Neural progenitor cell (in vitro differentiated cells): ENCODE results near the gene DIO3. TPM values are rescaled to one million over a fixed set of nuclear protein-coding genes. Genes with fewer than 3 reads are reported as not detected.

Experiments
- DNase-seq: peaks from one replicate; pipeline ENCODE4 v3.0.0-alpha.2; 2016; ENCODE audit warnings: low spot score
- H2AFZ ChIP-seq: fragments of 200-600 bp; sonication (generic); replicated peaks from 2 replicates; pipeline ENCODE4 v1.6.1; 2016; ENCODE audit warnings: antibody characterized with exemption
- H3F3A ChIP-seq: fragments of 200-600 bp; sonication (generic); 2 replicates; pipeline ENCODE4 v1.6.1; 2016; ENCODE audit warnings: antibody characterized with exemption, low read depth
- H3K27ac ChIP-seq: fragments of 200-600 bp; sonication (generic); 2 replicates; pipeline ENCODE4 v1.5.1; 2016; ENCODE audit warnings: mild to moderate bottlenecking
- H3K27me3 ChIP-seq: fragments of 200-600 bp; sonication (generic); 2 replicates; pipeline ENCODE4 v1.6.1; 2016; ENCODE audit warnings: mild to moderate bottlenecking, moderate library complexity
- H3K36me3 ChIP-seq: fragments of 200-600 bp; sonication (generic); 2 replicates; pipeline ENCODE4 v1.5.1; 2016
- H3K4me1 ChIP-seq: fragments of 200-600 bp; sonication (generic); 2 replicates; pipeline ENCODE4 v1.6.1; 2016; ENCODE audit warnings: mixed run types
- H3K4me2 ChIP-seq: fragments of 200-600 bp; sonication (generic); 2 replicates; pipeline ENCODE4 v1.6.1; 2016
- H3K4me3 ChIP-seq: fragments of 200-600 bp; sonication (generic); 2 replicates; pipeline ENCODE4 v1.5.1; 2016
- H3K79me2 ChIP-seq: fragments of 200-600 bp; sonication (generic); 2 replicates; pipeline ENCODE4 v1.6.1; 2016; ENCODE audit warnings: low read depth
- H3K9ac ChIP-seq: fragments of 200-600 bp; sonication (generic); 2 replicates; pipeline ENCODE4 v1.6.1; 2016
- H3K9me3 ChIP-seq: fragments of 200-600 bp; sonication (generic); 2 replicates; pipeline ENCODE4 v1.5.1; 2016; ENCODE audit warnings: low read depth
- H4K20me1 ChIP-seq: fragments of 200-600 bp; sonication (generic); 2 replicates; pipeline ENCODE4 v1.6.1; 2016; ENCODE audit warnings: low read depth
- H3K27ac Mint-ChIP-seq: 3 replicates; pipeline ENCODE4 v1.8.0; 2021; ENCODE audit warnings: mixed read lengths
- H3K27me3 Mint-ChIP-seq: 2 replicates; pipeline ENCODE4 v1.8.0; 2022; ENCODE audit warnings: low read depth, mild to moderate bottlenecking, inconsistent platforms, moderate library complexity, mixed read lengths; ENCODE audit not compliant: insufficient read depth
- H3K36me3 Mint-ChIP-seq: 3 replicates; pipeline ENCODE4 v1.8.0; 2021; ENCODE audit warnings: mixed read lengths
- H3K4me1 Mint-ChIP-seq: 3 replicates; pipeline ENCODE4 v1.8.0; 2021; ENCODE audit warnings: mixed read lengths
- H3K4me3 Mint-ChIP-seq: 3 replicates; pipeline ENCODE4 v1.8.0; 2021; ENCODE audit warnings: mild to moderate bottlenecking, moderate library complexity, mixed read lengths
- H3K9me3 Mint-ChIP-seq: 3 replicates; pipeline ENCODE4 v1.8.0; 2020; ENCODE audit warnings: mixed read lengths
- EZH2 ChIP-seq: fragments of 200-600 bp; sonication (generic); IDR thresholded peaks from 2 replicates; pipeline ENCODE4 v1.6.1; 2017; ENCODE audit warnings: antibody characterized with exemption, mild to moderate bottlenecking, moderate library complexity
- EZH2phosphoT487 ChIP-seq: fragments of 200-600 bp; sonication (generic); IDR thresholded peaks from 2 replicates; pipeline ENCODE4 v1.6.1; 2017; ENCODE audit warnings: antibody characterized with exemption
- total RNA-seq: library from RNA; depleted of rRNA; stranded (reverse); fragments of >200 nt; gene quantifications from 2 replicates; pipeline ENCODE4 v1.2.3, GENCODE V29; 2015; ENCODE audit warnings: low replicate concordance
- TF ChIP-seq, protein P1 (sequence below): fragments of 200-600 bp; sonication (generic); IDR thresholded peaks from 2 replicates; pipeline ENCODE4 v1.5.1; 2017; ENCODE audit warnings: antibody characterized with exemption, mild to moderate bottlenecking

DIO3 gene
- total RNA-seq, 1 donor from 2014 or later: 0.90 TPM

DNA sequence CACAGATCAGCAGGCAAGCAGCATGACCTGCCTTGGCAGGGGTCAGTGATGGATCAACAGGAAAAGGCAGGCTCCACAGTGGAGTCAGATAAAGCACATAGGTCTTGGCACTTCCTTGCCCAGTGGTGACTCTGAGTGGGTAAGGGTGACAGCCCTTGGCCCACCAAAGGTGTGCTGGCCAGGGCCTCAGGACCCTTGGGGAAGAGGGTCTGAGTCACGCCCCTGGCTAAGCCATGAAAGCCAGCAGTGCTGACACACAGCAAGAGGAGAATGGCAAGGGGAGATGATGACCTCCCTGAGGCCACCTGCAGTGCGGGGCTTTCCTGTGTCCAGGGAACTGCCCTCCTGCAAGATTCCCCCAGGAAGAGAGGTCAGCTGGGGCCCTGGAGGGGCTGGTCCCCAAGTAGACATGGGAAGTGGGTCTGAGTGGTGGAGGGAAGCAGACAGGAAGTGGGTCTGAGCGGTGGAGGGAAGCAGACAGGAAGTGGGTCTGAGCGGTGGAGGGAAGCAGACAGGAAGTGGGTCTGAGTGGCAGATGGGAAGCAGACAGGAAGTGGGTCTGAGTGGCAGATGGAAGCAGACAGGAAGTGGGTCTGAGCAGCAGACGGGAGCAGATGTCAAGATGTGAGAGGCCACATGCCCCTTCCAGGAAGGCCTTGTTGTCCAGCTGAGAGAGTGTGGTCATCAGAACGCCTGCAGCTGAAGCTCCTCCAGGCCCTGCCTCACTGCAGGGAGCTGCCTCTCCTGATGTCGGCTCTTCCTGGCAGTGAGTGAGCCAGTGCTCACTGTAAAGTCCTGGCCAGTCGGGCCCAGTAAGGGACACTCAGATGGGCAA lies 34.8 kb downstream of the DIO3 start:
- no peaks in the 10 kb centered on the region for H3K4me1 ChIP-seq
- Mint-ChIP-seq H3K27ac (peak overlapping the region; percentile 46), H3K4me1 (no peaks in the 10 kb centered on the region), H3K27me3 (peaks cover 3% of the 10 kb centered on the region), H3K4me3 (peak overlapping the region; percentile 18), H3K9me3 (peaks cover 5% of the 10 kb centered on the region), H3K36me3 (no peaks in the 10 kb centered on the region)
- no peaks in the 10 kb centered on the region for H4K20me1 ChIP-seq
- H3K27me3 ChIP-seq: no peaks in the 10 kb centered on the region
- H3K36me3 ChIP-seq: no peaks in the 10 kb centered on the region
- no peak overlapping the region for H3K4me2 ChIP-seq
- H3K9me3 ChIP-seq: no peaks in the 10 kb centered on the region
- no peak for DNase-seq
- H3K4me3 ChIP-seq: no peak overlapping the region
- H2AFZ ChIP-seq: no peak overlapping the region
- H3F3A ChIP-seq: no peaks in the 10 kb centered on the region
- H3K27ac ChIP-seq: no peak overlapping the region
- no peaks in the 10 kb centered on the region for H3K79me2 ChIP-seq
- no peak for TF ChIP-seq EZH2
- TF ChIP-seq, protein P1, sequence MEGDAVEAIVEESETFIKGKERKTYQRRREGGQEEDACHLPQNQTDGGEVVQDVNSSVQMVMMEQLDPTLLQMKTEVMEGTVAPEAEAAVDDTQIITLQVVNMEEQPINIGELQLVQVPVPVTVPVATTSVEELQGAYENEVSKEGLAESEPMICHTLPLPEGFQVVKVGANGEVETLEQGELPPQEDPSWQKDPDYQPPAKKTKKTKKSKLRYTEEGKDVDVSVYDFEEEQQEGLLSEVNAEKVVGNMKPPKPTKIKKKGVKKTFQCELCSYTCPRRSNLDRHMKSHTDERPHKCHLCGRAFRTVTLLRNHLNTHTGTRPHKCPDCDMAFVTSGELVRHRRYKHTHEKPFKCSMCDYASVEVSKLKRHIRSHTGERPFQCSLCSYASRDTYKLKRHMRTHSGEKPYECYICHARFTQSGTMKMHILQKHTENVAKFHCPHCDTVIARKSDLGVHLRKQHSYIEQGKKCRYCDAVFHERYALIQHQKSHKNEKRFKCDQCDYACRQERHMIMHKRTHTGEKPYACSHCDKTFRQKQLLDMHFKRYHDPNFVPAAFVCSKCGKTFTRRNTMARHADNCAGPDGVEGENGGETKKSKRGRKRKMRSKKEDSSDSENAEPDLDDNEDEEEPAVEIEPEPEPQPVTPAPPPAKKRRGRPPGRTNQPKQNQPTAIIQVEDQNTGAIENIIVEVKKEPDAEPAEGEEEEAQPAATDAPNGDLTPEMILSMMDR: no peak
- TF ChIP-seq EZH2phosphoT487: no peak
- H3K9ac ChIP-seq: no peak overlapping the region

DNA sequence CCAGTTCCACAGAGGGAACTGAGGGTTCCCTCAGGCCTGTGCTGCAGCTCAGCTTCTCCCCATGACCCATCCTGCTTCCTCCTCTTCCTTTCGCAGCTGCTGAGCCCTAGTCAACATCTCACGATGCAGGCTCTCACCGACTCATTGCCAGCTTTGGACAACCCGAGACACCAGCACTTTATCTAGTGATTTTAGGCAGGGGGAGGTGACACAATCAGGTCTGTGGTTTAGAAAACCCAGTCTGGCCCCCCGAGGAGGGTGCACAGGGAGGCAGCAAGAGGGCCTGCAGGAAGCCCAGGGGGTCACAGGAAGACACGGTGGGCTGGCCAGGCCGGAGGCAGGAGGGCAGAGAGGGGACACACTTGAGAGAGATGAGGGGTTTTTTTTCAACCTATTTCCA lies 35.4 kb downstream of the DIO3 start:
- H3K4me1 ChIP-seq: no peaks in the 10 kb centered on the region
- no peaks in the 10 kb centered on the region for H3K9me3 ChIP-seq
- DNase-seq: no peak
- no peaks in the 10 kb centered on the region for H4K20me1 ChIP-seq
- TF ChIP-seq EZH2 (no peak), EZH2phosphoT487 (no peak)
- TF ChIP-seq, protein P1: no peak
- no peak overlapping the region for H2AFZ ChIP-seq
- no peaks in the 10 kb centered on the region for H3K36me3 Mint-ChIP-seq
- H3K27me3 Mint-ChIP-seq: peaks cover 7% of the 10 kb centered on the region
- no peak overlapping the region for H3K4me3 ChIP-seq
- no peaks in the 10 kb centered on the region for H3K27me3 ChIP-seq
- H3K9ac ChIP-seq: no peak overlapping the region
- H3K9me3 Mint-ChIP-seq: peaks cover 5% of the 10 kb centered on the region
- no peaks in the 10 kb centered on the region for H3K4me1 Mint-ChIP-seq
- no peak overlapping the region for H3K27ac Mint-ChIP-seq
- no peaks in the 10 kb centered on the region for H3K36me3 ChIP-seq
- H3K27ac ChIP-seq: no peak overlapping the region
- no peaks in the 10 kb centered on the region for H3K79me2 ChIP-seq
- no peaks in the 10 kb centered on the region for H3F3A ChIP-seq
- H3K4me3 Mint-ChIP-seq: no peak overlapping the region
- no peak overlapping the region for H3K4me2 ChIP-seq

DNA sequence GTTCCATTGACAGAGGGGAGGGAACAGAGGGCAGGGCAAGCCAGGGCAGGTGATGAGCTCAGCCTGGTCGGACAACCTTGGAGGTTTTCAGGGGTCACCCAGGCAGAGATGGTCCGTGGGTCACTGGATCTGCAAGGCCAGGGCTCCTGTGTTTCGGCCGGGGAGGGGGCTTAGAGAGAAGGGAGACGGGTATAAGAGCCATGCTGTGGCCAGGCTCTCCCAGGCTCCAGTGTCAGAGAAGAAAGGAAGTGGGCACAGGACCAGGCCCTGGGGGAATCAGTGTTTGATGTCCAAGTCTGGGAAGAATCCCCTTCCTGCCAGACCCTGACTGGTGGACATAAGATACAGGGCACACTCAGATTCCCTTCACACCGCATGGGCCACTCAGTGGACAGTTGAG lies 36.9 kb downstream of the DIO3 start:
- no peak overlapping the region for H2AFZ ChIP-seq
- no peaks in the 10 kb centered on the region for H3K9me3 ChIP-seq
- peaks cover 5% of the 10 kb centered on the region for H3K9me3 Mint-ChIP-seq
- H3K4me1 ChIP-seq: no peaks in the 10 kb centered on the region
- H3K4me1 Mint-ChIP-seq: no peaks in the 10 kb centered on the region
- no peak overlapping the region for H3K4me3 Mint-ChIP-seq
- H3K27ac ChIP-seq: no peak overlapping the region
- no peak overlapping the region for H3K4me2 ChIP-seq
- H3K4me3 ChIP-seq: no peak overlapping the region
- no peak overlapping the region for H3K9ac ChIP-seq
- no peaks in the 10 kb centered on the region for H4K20me1 ChIP-seq
- no peaks in the 10 kb centered on the region for H3K36me3 Mint-ChIP-seq
- TF ChIP-seq, protein P1: no peak
- no peak for TF ChIP-seq EZH2
- TF ChIP-seq EZH2phosphoT487: no peak
- H3K27me3 ChIP-seq: no peaks in the 10 kb centered on the region
- DNase-seq: no peak
- no peak overlapping the region for H3K27ac Mint-ChIP-seq
- H3K36me3 ChIP-seq: no peaks in the 10 kb centered on the region
- no peaks in the 10 kb centered on the region for H3K79me2 ChIP-seq
- peaks cover 9% of the 10 kb centered on the region for H3K27me3 Mint-ChIP-seq
- H3F3A ChIP-seq: no peaks in the 10 kb centered on the region
